ENCODE measurements around the gene S1PR1.

GRCh38 chr1:101219924-101220870 is 16.6 kb upstream of the S1PR1 start:
- TF ChIP-seq CTCF (IDR thresholded peaks at IDR 0.05) (no peak), POLR2A (IDR thresholded peaks at IDR 0.05) (no peak)
